Right lobe of liver (tissue), 4 donors: ENCODE measurements around the gene CYP3A7.

Experiments
- POLR2A ChIP-seq: fragments of 450-650 bp; IDR thresholded peaks from one replicate; pipeline ENCODE4 v1.6.1; 2017; ENCODE audit warnings: antibody characterized with exemption, mild to moderate bottlenecking
- TF ChIP-seq, protein P1 (sequence below), 4 donors: fragments of 200-600 bp in 3 of 4; fragments of 450-650 bp in 1 of 4; IDR thresholded peaks; one replicate each; pipeline versions ENCODE4 v1.5.1 to v1.8.0; 2016 to 2022; ENCODE audit warnings: antibody characterized with exemption in 4 of 4, mild to moderate bottlenecking in 2 of 4
- donor health status: DM: no; HTN: no; CAD: no.
- donor health status: DM: no; HTN: no; CAD: no.
- donor health status: DM: no; HTN: yes; CAD: no.

- no peak for TF ChIP-seq POLR2A
- TF ChIP-seq, protein P1, sequence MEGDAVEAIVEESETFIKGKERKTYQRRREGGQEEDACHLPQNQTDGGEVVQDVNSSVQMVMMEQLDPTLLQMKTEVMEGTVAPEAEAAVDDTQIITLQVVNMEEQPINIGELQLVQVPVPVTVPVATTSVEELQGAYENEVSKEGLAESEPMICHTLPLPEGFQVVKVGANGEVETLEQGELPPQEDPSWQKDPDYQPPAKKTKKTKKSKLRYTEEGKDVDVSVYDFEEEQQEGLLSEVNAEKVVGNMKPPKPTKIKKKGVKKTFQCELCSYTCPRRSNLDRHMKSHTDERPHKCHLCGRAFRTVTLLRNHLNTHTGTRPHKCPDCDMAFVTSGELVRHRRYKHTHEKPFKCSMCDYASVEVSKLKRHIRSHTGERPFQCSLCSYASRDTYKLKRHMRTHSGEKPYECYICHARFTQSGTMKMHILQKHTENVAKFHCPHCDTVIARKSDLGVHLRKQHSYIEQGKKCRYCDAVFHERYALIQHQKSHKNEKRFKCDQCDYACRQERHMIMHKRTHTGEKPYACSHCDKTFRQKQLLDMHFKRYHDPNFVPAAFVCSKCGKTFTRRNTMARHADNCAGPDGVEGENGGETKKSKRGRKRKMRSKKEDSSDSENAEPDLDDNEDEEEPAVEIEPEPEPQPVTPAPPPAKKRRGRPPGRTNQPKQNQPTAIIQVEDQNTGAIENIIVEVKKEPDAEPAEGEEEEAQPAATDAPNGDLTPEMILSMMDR (IDR thresholded peaks at IDR 0.05), result no peak
Observed at GRCh38 chr7:99778880-99779279, 43.9 kb upstream of the CYP3A7 start.
